ENCODE measurements around the gene RAB1B. TPM values are rescaled to one million over a fixed set of nuclear protein-coding genes. Genes with fewer than 3 reads are reported as not detected.
A peak's percentile ranks its signal among the peaks of the same experiment; 100 is the strongest.

Gene RAB1B
- total RNA-seq, 1 donor from 2014 or later = 115 TPM

DNA sequence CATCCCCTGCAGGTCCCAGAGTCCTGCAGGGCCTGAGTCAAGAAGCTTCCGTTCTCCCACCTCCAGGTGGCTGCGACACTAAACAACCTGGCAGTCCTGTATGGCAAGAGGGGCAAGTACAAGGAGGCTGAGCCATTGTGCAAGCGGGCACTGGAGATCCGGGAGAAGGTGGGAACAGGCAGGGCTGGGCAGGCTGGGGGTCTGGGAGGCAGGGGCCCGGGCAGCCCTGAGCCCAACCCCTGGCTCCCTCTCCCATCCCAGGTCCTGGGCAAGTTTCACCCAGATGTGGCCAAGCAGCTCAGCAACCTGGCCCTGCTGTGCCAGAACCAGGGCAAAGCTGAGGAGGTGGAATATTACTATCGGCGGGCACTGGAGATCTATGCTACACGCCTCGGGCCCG lies 4.7 kb upstream of the RAB1B start:
- no peak overlapping the region for H3K4me3 Mint-ChIP-seq
- intact Hi-C loops (cut with micrococcal nuclease) = no loop called here
- TF ChIP-seq, protein P1, sequence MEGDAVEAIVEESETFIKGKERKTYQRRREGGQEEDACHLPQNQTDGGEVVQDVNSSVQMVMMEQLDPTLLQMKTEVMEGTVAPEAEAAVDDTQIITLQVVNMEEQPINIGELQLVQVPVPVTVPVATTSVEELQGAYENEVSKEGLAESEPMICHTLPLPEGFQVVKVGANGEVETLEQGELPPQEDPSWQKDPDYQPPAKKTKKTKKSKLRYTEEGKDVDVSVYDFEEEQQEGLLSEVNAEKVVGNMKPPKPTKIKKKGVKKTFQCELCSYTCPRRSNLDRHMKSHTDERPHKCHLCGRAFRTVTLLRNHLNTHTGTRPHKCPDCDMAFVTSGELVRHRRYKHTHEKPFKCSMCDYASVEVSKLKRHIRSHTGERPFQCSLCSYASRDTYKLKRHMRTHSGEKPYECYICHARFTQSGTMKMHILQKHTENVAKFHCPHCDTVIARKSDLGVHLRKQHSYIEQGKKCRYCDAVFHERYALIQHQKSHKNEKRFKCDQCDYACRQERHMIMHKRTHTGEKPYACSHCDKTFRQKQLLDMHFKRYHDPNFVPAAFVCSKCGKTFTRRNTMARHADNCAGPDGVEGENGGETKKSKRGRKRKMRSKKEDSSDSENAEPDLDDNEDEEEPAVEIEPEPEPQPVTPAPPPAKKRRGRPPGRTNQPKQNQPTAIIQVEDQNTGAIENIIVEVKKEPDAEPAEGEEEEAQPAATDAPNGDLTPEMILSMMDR (IDR thresholded peaks at IDR 0.05) = no peak
- DNase-seq (no peak), ATAC-seq (ENCODE audit: low read depth) (no peak)
- POLR2A ChIA-PET = no interaction called here
- CTCF ChIA-PET = no interaction called here
- H3K9me3 Mint-ChIP-seq = no peaks in the 10 kb centered on the region
- peaks cover 61% of the 10 kb centered on the region for H3K36me3 Mint-ChIP-seq (ENCODE audit: low read depth)
- H3K27me3 Mint-ChIP-seq = no peaks in the 10 kb centered on the region
- H3K27ac Mint-ChIP-seq = no peak overlapping the region
- H3K4me1 Mint-ChIP-seq = peaks cover 21% of the 10 kb centered on the region

DNA sequence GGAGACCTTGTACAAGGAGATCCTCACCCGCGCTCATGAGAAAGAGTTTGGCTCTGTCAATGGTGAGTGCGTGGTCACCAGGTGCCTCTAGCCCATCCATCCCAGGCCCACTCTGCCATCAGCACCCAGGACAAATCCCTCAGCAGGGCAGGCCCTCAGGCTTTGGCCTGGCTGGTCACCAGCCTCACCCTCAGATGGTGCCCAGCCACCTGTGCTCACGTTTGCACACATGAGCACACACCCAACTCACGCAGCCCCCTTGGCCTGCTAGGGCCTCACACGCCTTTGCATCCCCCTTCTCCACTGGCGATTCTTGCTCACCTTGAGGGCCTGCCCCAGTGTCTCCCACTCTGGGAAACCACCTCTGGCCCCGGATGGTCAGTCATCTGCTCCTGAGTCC lies 4.1 kb upstream of the RAB1B start:
- TF ChIP-seq, protein P1 (IDR thresholded peaks at IDR 0.05) = no peak
- Mint-ChIP-seq H3K27ac (no peak overlapping the region), H3K4me1 (peaks cover 20% of the 10 kb centered on the region), H3K4me3 (no peak overlapping the region), H3K9me3 (no peaks in the 10 kb centered on the region), H3K27me3 (no peaks in the 10 kb centered on the region), H3K36me3 (ENCODE audit: low read depth) (peaks cover 59% of the 10 kb centered on the region)
- DNase-seq (no peak), ATAC-seq (ENCODE audit: low read depth) (no peak)
- ChIA-PET POLR2A (interaction anchor here (0.6 kb wide), 3 partner anchors 108 to 1150 kb away, joined by 3 to 6 read pairs (median 3); no protein-coding TSS in a partner anchor), CTCF (no interaction called here)
- intact Hi-C loops (cut with micrococcal nuclease) = no loop called here

GRCh38 chr11:66264914-66265313 lies 3.5 kb upstream of the RAB1B start:
- no peak for DNase-seq
- Mint-ChIP-seq H3K9me3 (no peaks in the 10 kb centered on the region), H3K4me1 (peaks cover 22% of the 10 kb centered on the region), H3K27ac (no peak overlapping the region), H3K36me3 (ENCODE audit: low read depth) (peaks cover 57% of the 10 kb centered on the region), H3K4me3 (no peak overlapping the region), H3K27me3 (no peaks in the 10 kb centered on the region)
- CTCF ChIA-PET = no interaction called here
- POLR2A ChIA-PET = interaction anchor here (0.6 kb wide), 3 partner anchors 108 to 1149 kb away, joined by 3 to 6 read pairs (median 3); no protein-coding TSS in a partner anchor
- intact Hi-C loops (cut with micrococcal nuclease) = loop anchor here (5.0 kb wide), 3 partner anchors 553 to 1542 kb away; partner anchors contain the start of genes KAT5 and PC
- ATAC-seq (ENCODE audit: low read depth) = no peak
- TF ChIP-seq, protein P1 (IDR thresholded peaks at IDR 0.05) = no peak

GRCh38 chr11:66265531-66266377 lies 2.7 kb upstream of the RAB1B start:
- no peaks in the 10 kb centered on the region for H3K27me3 Mint-ChIP-seq
- TF ChIP-seq, protein P1 (IDR thresholded peaks at IDR 0.05) = no peak
- ATAC-seq (ENCODE audit: low read depth) = no peak
- no peaks in the 10 kb centered on the region for H3K9me3 Mint-ChIP-seq
- no peak overlapping the region for H3K4me3 Mint-ChIP-seq
- H3K36me3 Mint-ChIP-seq (ENCODE audit: low read depth) = peaks cover 55% of the 10 kb centered on the region
- ChIA-PET POLR2A (no interaction called here), CTCF (no interaction called here)
- DNase-seq = no peak
- H3K27ac Mint-ChIP-seq = no peak overlapping the region
- intact Hi-C loops (cut with micrococcal nuclease) = loop anchor here (5.0 kb wide), 3 partner anchors 553 to 1542 kb away; partner anchors contain the start of genes KAT5 and PC
- peaks cover 28% of the 10 kb centered on the region for H3K4me1 Mint-ChIP-seq

GRCh38 chr11:66266378-66267038 lies 1.9 kb upstream of the RAB1B start:
- TF ChIP-seq, protein P1 (IDR thresholded peaks at IDR 0.05) = no peak
- ChIA-PET POLR2A (interaction anchor here (2.8 kb wide), 1 partner anchor 23 kb away, joined by 42 read pairs; the partner anchor contains the start of genes TMEM151A and YIF1A), CTCF (interaction anchor here (1.0 kb wide), 1 partner anchor 10 kb away, joined by 6 read pairs; no protein-coding TSS in a partner anchor)
- H3K4me1 Mint-ChIP-seq = peaks cover 30% of the 10 kb centered on the region
- peaks cover 51% of the 10 kb centered on the region for H3K36me3 Mint-ChIP-seq (ENCODE audit: low read depth)
- DNase-seq (no peak), ATAC-seq (ENCODE audit: low read depth) (no peak)
- no peaks in the 10 kb centered on the region for H3K9me3 Mint-ChIP-seq
- H3K27ac Mint-ChIP-seq = peak overlapping the region; percentile 97
- peak overlapping the region; percentile 90 for H3K4me3 Mint-ChIP-seq
- no peaks in the 10 kb centered on the region for H3K27me3 Mint-ChIP-seq
- intact Hi-C loops (cut with micrococcal nuclease) = loop anchor here (1.0 to 5.0 kb wide), 4 partner anchors 44 to 1541 kb away; partner anchors contain the start of genes KAT5 and PC

Measured in activated B cell treated with CpG ODN at 0.5 μM for 24 hours (primary cell).